A549 (cell line): ENCODE results near the gene POLE2.
"Not testable (repeated sequence)": the region's sequence is repeated elsewhere in the genome, so short reads cannot be mapped to it uniquely, and the experiment has no call there.

Experiments
- CTCF ChIP-seq: fragments of >200 bp; sonication (Bioruptor Twin); formaldehyde crosslinking; IDR thresholded peaks from 3 replicates; pipeline ENCODE4 v1.5.1; 2016
- EP300 ChIP-seq, 2 experiments: fragments of >200 bp; sonication (Bioruptor Twin); formaldehyde crosslinking; IDR thresholded peaks; 2 replicates in 1 of 2; 3 replicates in 1 of 2; pipeline ENCODE4 v1.6.1; 2016 to 2017
- HMGXB4 ChIP-seq: fragments of 250-450 bp; sonication (Bioruptor Pico); IDR thresholded peaks from 2 replicates; pipeline ENCODE4 v1.5.0; 2021; ENCODE audit warnings: mild to moderate bottlenecking, moderate library complexity, borderline replicate concordance
- KDM1A ChIP-seq: fragments of 200-600 bp; sonication (generic); IDR thresholded peaks from 2 replicates; pipeline ENCODE4 v1.6.1; 2016; ENCODE audit warnings: low read depth, mild to moderate bottlenecking
- MAX ChIP-seq: IDR thresholded peaks from 2 replicates; pipeline ENCODE4 v1.6.1; 2012
- MYC ChIP-seq: IDR thresholded peaks from 2 replicates; pipeline ENCODE4 v1.6.1; 2012; ENCODE audit warnings: mild to moderate bottlenecking, inconsistent platforms, low read length, improper control_type of control experiment, borderline replicate concordance
- RAD21 ChIP-seq, 2 experiments: fragments of >200 bp in 1 of 2; sonication (Bioruptor Twin) in 1 of 2; formaldehyde crosslinking in 1 of 2; IDR thresholded peaks in 1 of 2; conservative IDR thresholded peaks in 1 of 2; 2 replicates in 1 of 2; 3 replicates in 1 of 2; pipeline ENCODE4 v1.6.1; 2012 to 2018; ENCODE audit warnings: inconsistent platforms in 1 of 2
- SMC3 ChIP-seq: fragments of >200 bp; sonication (Bioruptor Twin); formaldehyde crosslinking; IDR thresholded peaks from 3 replicates; pipeline ENCODE4 v1.6.1; 2018; ENCODE audit warnings: inconsistent platforms
- TP53 ChIP-seq: fragments of 250-450 bp; sonication (Bioruptor Pico); IDR thresholded peaks from 2 replicates; pipeline ENCODE4 v1.5.0; 2021; ENCODE audit warnings: mild to moderate bottlenecking, moderate library complexity

GRCh38 chr14:49710993-49711392 is 23.0 kb upstream of the POLE2 start:
- TF ChIP-seq KDM1A; CTCF; MYC; MAX; SMC3; RAD21 (conservative IDR thresholded peaks at IDR 0.05 in 1 of 2, IDR thresholded peaks at IDR 0.05 in 1 of 2); HMGXB4; EP300 (IDR thresholded peaks at IDR 0.05); TP53 (CRISPR knock-in tag): not testable (repeated sequence)
